ENCODE measurements around the gene PDK1.
A peak's percentile ranks its signal among the peaks of the same experiment; 100 is the strongest.
"Not testable (repeated sequence)": the region's sequence is repeated elsewhere in the genome, so short reads cannot be mapped to it uniquely, and the experiment has no call there.

The PDK1 gene

DNA sequence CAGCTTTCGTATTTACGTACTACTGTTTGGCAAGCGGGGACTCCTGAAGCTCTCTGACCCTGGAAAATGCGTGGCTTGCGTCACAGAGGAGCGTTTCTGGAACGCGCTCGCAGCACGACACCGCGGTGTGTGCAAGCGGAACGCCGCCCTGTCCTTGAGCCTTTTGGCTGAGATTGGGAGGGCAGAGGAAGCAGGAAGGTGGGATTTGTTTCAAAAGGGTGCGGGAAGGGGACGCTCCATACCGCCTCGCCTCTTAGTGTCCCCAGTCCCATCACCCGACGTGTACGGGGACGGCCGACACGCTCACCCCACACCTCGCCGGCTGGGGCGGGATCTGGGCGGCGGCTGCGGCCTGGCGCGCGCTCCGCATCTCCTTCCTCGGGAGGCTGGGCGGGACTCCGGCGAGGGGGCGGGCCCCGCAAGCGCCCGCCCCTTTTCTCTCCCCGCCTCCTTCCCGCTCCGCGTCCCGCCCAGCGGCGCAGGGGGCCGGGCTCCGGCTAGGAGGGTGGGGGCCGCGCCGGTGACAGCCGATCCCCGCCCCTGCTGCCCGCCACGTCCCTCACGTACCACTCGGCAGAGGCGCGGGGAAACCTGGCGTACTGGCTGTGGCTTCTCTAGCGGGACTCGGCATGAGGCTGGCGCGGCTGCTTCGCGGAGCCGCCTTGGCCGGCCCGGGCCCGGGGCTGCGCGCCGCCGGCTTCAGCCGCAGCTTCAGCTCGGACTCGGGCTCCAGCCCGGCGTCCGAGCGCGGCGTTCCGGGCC lies at the start of gene PDK1:
Gene PDK1, plus strand, starts transcription at position 569 of the 762 bp plus-strand sequence. Its CDS starts 61 bp downstream, at position 630.
- DNase-seq (ENCODE audit: low read depth in 2 of 2), result peak; percentile 86 to 87

DNA sequence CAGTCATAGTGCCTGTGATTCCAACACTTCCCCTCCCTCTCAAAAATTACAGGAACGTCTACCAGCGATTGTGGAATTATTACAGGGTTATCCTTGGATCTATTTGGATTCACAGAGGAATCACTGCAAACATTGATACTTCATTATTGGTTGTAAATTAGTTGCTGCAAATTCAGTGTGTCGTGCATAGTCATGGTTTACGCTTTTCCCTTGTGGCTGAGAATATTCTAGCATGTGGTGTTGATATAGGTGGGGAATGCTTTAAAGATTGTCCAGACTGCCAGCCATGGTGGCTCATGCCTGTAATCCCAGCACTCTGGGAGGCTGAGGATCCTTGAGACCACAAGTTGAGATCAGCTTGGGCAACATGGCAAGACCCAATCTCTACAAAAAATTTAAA lies 48.7 kb upstream of the PDK1 start:
- DNase-seq (ENCODE audit: low read depth in 2 of 2), result no peak

DNA sequence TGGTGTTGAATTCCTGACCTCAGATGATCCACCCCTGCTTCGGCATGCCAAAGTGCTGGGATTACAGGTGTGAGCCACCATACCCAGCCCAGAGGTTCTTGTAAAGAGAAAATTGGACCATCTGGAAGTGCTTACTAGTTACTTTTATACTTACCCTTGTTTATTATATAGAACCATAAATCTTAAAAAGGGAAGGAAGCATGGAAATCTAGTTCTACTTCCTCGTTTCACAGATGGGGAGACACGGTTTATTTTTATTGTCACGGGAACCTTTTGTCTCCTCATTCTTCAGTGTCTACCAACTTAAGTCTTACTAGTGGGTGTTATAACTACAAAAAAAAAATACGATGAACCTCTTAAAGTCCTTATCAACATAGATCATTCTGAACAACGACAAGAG lies 45.8 kb upstream of the PDK1 start:
- DNase-seq (ENCODE audit: low read depth in 2 of 2), result no peak

DNA sequence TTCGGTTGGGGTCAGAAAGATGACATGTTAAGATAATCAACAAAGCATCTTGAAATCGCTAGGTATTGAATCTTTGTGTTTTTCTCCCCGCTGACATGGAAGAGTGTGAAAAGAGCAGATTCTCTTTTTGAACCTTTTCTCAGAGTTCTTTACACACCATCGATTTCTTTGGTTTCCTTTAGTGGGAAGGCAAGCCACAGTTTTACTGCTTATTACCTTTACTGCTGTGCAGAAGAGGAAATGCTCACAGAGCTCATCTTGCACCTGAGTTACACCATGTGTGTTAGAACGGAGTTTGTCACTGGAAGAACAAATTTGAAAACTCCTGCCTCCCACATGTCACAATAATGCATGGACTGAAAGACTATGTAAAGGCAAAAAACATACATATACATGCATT lies 45.3 kb upstream of the PDK1 start:
- no peak for DNase-seq (ENCODE audit: low read depth in 2 of 2)

DNA sequence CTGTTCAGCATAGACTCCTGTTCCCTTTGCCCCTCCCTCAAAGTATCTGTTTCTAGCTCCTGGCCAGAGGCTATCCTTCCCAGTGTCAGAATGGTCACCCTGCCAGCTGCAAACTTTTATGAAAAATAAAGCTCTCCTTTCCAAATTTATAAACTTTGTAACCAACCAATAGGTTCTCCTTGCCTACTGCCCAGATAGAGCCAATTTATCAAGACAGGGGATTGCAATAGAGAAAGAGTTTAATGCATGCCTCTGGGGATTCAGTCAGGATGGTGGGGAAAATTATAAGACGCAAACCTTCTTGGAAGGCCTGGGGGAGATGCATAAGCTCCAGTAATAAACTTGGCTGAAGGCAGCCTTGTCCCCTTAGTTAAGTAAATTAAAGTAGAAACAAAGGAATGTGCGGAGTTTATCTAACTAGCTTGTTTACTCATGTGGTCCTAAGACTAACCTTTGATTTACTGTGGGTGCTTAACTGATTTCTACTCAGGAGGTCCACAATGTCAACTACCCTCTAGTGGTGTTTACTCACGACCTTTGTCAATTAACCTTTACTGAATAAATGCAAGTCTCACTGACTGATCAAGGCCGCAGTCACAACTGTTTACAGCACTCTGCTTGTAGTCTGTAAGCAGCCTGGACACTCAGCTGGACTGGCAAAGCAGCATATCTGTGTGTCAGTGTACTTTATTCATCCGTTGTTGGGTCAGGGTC lies 42.9 kb upstream of the PDK1 start:
- no peak for DNase-seq (ENCODE audit: low read depth in 2 of 2)

DNA sequence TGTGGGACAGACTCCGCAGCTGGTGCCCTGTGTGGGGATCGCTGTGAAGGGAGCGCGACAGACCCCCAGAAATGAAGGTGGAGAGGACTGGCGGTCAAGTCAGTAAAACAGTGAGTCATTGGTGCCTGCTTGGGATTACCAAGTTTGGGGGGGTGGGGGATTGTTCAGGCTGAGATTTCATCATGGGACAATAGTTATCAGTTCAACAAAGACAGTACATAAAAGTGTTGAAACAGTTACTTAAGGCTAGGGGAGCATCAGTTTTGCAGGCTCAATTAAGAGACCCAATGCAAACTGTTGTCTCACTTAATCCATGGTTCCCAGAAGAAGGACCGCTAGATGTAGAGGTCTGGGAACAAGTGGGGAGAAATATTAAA lies 42.4 kb upstream of the PDK1 start:
- no peak for DNase-seq (ENCODE audit: low read depth in 2 of 2)

DNA sequence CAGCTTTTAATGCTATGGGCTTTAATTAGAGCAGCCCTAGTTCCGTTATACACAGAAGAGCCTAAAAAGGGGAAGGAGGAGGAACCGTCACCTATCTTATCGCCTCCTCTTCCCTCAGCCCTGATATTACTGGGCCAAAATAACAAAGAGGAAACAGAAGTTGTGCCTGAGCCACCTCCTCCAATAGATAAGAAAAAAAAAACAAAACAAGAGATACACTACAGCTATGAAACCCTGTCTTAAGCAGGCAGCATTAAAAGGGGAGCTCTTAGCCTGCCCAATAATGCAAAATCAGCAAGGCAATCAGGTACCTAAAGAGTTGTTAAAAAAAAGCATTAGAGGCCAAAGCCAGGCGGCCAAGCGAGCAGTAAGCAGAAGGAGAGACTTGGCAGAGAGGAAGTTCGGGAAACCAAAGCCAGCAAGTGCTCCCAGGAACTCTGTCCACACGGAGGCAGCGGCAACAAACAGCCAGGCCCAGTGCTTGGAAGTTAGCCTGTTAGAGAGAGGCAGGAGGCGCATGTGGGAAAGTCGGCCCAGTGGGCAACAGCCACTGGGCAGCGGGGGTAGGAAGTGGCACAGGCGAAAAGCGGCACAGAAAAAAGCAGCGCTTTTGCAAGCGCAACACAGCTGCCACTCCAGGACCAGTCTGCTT lies 41.8 kb upstream of the PDK1 start:
- no peak for DNase-seq (ENCODE audit: low read depth in 2 of 2)

DNA sequence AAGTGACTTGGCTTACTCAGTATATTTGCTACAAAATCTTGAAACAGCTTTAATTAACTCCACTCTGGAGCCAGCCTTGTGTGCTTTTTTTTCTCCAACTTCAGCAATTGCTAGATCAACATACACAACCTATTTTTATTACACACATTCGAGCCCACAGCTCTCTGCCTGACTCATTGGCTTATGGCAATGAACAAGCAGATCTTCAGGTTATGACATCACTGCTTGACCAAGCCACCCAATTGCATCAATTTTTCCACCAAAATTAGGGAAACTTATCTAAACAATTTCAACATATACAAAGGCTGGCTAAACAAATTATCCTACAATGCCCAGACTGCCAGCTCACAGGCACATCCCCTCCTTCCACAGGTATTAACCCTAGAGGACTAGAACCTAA lies 39.6 kb upstream of the PDK1 start:
- no peak for DNase-seq (ENCODE audit: low read depth in 2 of 2)

DNA sequence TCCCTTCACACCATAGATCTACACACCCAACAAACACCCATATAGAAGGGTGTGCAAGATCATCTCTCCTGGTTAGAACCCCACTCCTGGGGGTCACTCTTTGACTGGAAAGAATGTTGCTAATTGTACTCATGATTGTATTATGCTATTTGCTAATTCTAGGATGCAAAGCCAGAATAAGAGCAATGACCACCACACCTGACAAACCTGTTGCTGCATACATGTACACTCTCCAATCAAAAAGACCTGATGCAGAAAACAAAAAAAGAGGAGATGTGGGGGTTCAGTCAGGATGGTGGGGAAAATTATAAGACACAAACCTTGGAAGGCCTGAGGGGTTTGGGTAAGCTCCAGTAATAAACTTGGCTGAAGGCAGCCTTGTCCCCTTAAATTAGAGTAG lies 36.9 kb upstream of the PDK1 start:
- no peak for DNase-seq (ENCODE audit: low read depth in 2 of 2)

DNA sequence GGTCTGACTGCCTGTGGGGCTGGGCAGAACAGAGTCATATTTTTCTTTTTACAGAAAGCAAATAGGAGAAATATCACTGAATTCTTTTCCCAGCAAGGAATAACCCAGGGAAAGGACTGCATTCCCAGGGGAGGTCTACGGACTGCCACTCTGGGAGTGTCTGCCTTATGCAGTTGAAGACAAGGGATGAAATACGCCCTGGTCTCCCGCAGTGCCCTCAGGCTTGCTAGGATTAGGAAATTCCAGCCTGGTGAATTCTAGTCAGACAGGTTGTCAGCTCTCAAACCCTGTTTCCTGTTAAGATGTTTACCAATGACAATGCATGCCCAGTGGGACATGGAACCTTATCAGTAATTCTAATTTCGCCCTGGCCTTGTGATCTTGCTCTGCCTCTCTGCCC lies 30.3 kb upstream of the PDK1 start:
- DNase-seq (ENCODE audit: low read depth in 2 of 2), result no peak

DNA sequence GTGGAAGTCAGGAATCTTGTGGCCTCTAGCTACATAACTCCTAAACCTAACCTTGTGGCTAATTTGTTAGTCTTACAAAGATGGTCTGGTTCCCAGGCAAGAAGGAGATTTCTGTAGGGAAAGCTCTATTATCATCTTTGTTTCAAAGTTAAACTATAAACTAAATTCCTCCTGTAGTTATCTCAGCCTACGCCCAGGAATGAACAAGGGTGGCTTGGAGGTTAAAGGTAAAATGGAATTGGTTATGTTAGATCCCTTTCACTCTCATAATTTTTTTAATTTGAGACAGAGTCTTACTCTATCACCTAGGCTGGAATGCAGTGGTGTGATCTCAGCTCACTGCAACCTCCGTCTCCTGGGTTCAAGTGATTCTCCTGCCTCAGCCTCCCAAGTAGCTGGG lies 24.6 kb upstream of the PDK1 start:
- DNase-seq (ENCODE audit: low read depth in 2 of 2), result no peak

DNA sequence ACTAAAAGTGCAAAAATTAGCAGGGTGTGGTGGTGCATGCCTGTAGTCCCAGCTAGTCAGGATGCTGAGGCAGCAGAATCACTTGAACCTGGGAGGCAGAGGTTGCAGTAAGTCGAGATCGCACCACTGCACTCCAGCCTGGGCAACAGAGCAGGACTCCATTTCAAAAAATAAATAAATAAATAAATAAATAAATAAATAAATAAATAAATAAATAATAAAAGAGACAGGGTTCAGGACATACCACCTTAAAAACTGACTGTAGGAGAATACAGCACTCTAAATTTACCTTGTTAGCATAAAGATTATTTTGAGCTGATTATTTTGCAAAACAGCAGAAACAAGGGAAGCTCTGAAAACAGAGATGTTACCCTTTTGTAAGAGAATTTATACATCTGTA lies 23.4 kb upstream of the PDK1 start:
- not testable (repeated sequence) for DNase-seq (ENCODE audit: low read depth in 2 of 2)

DNA sequence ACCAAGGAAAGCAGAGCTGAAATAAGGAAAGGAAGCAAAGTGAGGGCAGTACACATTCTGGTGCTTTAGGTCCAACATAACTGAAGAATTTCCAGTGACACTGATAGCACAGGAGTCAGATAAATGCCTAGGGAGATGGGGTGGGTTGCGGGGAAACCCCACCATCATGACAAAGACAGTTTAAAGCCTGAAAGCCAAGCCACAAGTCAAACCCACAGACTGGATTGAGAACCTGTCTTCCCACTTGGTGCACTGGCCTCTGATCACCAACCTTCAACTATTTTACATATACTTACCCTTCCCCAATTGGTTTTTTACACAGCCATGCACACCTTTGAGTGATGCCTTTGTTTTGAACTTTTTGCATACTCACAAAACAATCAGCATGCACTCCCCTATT lies 22.2 kb upstream of the PDK1 start:
- no peak for DNase-seq (ENCODE audit: low read depth in 2 of 2)

DNA sequence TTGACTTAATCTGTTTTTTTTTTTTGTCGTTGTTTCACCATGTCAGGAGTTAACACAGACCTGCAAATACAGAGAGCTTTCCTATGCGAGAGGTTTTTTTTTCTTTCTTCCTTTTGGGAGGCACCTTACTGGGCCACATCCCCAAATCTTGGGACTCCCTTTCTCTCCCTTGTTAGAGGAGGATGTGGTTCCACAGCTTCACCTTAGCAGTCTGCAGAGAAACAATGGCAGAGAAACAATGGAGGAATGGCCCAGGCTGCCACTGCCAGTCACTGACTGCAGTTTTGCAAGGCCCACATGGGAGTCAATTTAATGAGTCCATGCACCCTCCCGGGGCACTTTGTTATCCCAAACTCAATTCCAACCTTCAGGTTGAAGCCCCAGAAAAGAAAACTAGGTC lies 20.8 kb upstream of the PDK1 start:
- no peak for DNase-seq (ENCODE audit: low read depth in 2 of 2)

DNA sequence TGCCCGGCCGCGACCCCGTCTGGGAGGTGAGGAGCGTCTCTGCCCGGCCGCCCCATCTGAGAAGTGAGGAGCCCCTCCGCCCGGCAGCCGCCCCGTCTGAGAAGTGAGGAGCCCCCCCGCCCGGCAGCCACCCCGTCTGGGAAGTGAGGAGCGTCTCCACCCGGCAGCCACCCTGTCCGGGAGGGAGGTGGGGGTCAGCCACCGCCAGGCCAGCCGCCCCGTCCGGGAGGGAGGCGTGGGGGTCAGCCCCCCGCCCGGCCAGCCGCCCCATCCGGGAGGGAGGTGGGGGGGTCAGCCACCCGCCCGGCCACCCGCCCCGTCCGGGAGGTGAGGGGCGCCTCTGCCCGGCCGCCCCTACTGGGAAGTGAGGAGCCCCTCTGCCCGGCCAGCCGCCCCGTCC lies 18.0 kb upstream of the PDK1 start:
- not testable (repeated sequence) for DNase-seq (ENCODE audit: low read depth in 2 of 2)

DNA sequence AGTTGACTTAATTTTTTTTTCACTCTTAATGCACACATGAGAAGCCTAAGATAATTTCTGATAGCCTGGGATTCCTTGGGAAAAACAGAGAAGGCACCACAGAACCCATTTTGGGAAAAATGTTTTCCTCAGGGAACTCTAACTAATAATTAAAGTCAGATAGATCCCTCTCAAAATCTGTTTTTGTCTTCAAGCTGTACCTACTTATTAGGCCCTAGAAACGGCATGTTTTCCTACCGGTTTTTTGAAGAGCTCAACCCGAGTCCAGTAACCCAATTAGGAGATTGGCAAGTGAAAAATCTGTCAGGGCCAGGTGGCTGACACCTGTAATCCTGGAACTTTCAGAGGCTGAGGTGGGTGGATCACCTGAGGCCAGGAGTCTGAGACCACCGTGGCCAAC lies 16.1 kb upstream of the PDK1 start:
- no peak for DNase-seq (ENCODE audit: low read depth in 2 of 2)

DNA sequence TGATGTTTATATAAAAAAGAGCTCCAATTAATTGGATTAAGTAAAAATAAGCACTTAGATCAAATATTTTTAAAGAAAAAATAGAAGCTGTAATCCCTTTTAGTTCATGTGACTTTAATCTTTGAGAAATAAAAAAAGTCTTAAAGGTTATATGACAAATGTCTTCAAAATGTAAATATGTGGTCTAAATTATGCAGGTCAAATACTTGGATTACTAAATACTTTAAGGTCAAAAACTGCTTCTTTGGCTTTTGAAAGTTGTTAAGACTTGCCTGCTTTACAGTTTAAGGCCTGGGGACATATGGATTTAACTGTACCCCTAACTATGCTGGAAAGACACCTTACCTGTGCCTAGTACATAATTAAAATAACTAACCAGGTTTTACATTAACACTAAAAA lies 15.5 kb upstream of the PDK1 start:
- no peak for DNase-seq (ENCODE audit: low read depth in 2 of 2)

DNA sequence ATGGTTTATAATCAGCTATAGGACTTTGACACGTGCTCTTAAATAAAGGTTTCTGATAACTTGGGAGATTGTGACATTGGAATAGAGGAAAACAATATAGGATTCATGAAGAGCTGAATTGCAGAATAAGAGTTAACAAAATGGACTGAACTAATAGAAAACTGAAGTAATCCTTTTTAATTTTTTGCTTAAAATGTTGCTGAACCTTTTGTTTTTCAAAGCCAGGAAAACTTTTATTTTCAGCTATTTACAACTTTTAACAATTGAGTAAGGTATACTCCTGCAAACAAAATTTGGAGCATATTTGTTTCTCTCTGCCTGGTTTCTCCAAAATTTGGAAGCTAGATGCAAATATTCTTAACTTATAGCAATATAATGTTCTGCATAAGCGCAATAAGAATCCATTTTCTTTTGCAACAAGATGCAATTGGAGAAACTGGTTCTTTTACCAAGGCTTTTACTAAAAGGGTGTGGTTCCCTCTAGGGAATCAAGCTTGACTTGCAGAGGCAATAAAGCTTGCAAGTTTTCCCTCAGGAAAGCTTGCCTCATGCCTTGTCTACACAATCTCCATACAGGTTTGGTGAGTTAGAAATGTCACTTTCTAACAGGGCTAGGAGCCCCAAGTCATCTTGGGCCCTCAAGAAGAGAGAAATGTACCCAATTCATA lies 10.3 kb upstream of the PDK1 start:
- no peak for DNase-seq (ENCODE audit: low read depth in 2 of 2)

DNA sequence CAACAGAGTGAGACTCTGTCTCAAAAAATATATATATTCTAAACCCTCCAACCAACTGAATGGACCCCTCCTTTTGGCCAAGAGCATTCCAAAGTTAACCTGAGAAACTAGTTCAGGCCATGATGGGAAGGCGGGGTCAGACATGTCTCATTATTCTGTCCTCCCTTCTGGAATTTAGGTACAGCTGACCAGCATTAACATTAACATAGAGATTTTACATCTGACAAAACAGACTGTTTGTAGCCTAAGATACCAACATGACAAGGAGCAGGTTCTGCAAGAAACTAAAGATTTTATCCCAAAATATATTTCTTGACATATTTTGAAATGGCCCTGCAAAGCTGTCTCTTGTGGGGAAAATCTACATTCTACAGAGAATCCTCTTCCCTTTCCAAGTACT lies 6.8 kb upstream of the PDK1 start:
- no peak for DNase-seq (ENCODE audit: low read depth in 2 of 2)

DNA sequence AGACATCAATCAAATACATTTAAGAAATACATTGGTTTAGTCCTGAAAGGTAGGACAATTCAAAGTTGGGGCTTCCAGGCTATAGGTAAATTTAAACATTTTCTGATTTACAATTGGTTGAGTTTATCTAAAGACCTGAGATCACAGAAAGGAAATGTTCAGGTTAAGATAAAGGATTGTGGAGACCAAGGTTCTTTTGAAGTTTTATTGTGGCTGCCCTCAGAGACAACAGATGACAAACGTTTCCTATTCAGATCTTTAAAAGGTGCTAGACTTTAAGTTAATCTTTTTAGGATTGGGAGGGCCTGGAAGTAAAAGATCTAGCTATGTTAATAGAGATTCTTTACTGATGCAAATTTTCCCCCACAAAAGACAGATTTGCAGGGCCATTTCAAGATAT lies 6.1 kb upstream of the PDK1 start:
- not testable (repeated sequence) for DNase-seq (ENCODE audit: low read depth in 2 of 2)

DNA sequence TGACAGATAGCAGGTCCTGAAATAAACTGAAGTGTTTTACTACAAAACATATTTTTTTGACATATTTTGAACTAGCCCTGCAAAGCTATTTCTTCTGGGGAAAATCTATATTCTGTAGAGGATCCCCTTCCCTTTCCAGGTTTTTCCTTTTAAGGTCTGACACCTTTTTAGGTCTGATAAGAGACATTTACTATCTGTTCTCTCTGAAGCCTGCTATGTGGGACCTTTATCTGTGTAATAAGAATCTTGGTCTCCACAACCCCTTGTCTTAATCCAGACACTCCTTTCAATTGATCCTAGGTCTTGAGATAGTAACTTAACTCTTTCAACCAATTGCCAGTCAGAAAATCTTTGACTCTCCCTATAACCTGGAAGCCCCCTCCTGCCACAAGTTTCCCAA lies 5.5 kb upstream of the PDK1 start:
- no peak for DNase-seq (ENCODE audit: low read depth in 2 of 2)

DNA sequence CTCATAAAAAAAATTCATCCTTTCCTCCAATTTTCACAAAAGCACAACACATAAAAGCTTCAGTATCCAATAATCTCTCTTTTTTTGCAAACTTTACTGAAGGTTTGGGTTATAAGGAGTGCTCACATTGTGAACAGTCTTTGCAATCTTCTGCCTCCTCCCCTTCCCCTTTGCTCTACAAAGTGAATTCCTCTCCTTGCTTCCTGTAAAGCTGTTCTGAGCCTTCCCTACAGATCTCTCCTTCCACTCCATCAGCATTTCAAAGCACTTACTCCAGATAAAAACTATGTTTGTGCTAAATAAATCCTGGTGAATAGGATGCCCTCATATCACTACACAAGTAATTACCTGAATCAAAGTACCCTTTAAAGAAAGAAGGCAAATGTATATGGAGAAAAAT lies 4.6 kb upstream of the PDK1 start:
- DNase-seq (ENCODE audit: low read depth in 2 of 2), result no peak
